HepG2 (cell line): ENCODE data around the gene WWTR1. TPM values are rescaled to one million over a fixed set of nuclear protein-coding genes. Genes with fewer than 3 reads are reported as not detected.

Experiments
- ERF ChIP-seq: IDR thresholded peaks from 2 replicates; pipeline ENCODE4 v1.6.1; 2018; ENCODE audit warnings: missing biosample characterization, missing genetic modification reagents
- JUND ChIP-seq: sonication (generic); formaldehyde crosslinking; IDR thresholded peaks from 2 replicates; pipeline ENCODE4 v1.8.0; 2022; ENCODE audit warnings: mild to moderate bottlenecking, missing genetic modification reagents
- PRMT3 ChIP-seq: sonication (generic); formaldehyde crosslinking; IDR thresholded peaks from 2 replicates; pipeline ENCODE4 v1.8.1; 2022; ENCODE audit warnings: low read depth, mild to moderate bottlenecking, moderate library complexity, missing genetic modification reagents, borderline replicate concordance
- SNAPC2 ChIP-seq: sonication (generic); formaldehyde crosslinking; IDR thresholded peaks from 2 replicates; pipeline ENCODE4 v1.8.1; 2022; ENCODE audit warnings: mild to moderate bottlenecking, missing genetic modification reagents
- XBP1 ChIP-seq: sonication (generic); formaldehyde crosslinking; IDR thresholded peaks from 2 replicates; pipeline ENCODE4 v1.5.0; 2020; ENCODE audit warnings: missing genetic modification reagents
- ZBTB40 ChIP-seq, 2 experiments: fragments of 450-650 bp in 1 of 2; sonication (generic) in 1 of 2; formaldehyde crosslinking in 1 of 2; IDR thresholded peaks; 2 replicates each; pipeline versions ENCODE4 v1.6.1 to v1.8.0; 2016 to 2022; ENCODE audit warnings: antibody characterized with exemption in 1 of 2, mild to moderate bottlenecking in 1 of 2, missing genetic modification reagents in 1 of 2
- ZNF703 ChIP-seq: sonication (generic); formaldehyde crosslinking; IDR thresholded peaks from 2 replicates; pipeline ENCODE4 v1.5.1; 2020; ENCODE audit warnings: missing genetic modification reagents, mild to moderate bottlenecking, moderate library complexity, borderline replicate concordance
- ZNF737 ChIP-seq: sonication (generic); formaldehyde crosslinking; IDR thresholded peaks from 2 replicates; pipeline ENCODE4 v1.5.0; 2020; ENCODE audit warnings: missing genetic modification reagents, mild to moderate bottlenecking, borderline replicate concordance
- ZNF75D ChIP-seq: sonication (generic); formaldehyde crosslinking; IDR thresholded peaks from 2 replicates; pipeline ENCODE4 v1.8.1; 2023; ENCODE audit warnings: missing genetic modification reagents, mild to moderate bottlenecking, borderline replicate concordance
- polyA plus RNA-seq, 8 experiments: library from polyadenylated mRNA; depleted of rRNA in 3 of 8; stranded (reverse) in 7 of 8; unstranded in 1 of 8; fragments of >200 nt; fragmentation: Illumina TruSeq in 4 of 8; extraction: Trizol in 4 of 8; gene quantifications; 2 replicates each; pipeline versions ENCODE4 v1.2.1 to v1.2.3, GENCODE V29; 2011 to 2016; ENCODE audit warnings: low read depth in 4 of 8, missing spikeins in 1 of 8, mixed read lengths in 1 of 8; ENCODE audit not compliant: insufficient read depth in 1 of 8
- total RNA-seq, 5 experiments: library from RNA; depleted of rRNA; stranded (reverse); fragments of >200 nt; fragmentation: Illumina TruSeq; extraction: Trizol; gene quantifications; 2 replicates each; pipeline ENCODE4 v1.2.3, GENCODE V29; 2016; ENCODE audit warnings: low read depth in 1 of 5
- TF ChIP-seq, protein P1 (sequence below): sonication (generic); formaldehyde crosslinking; IDR thresholded peaks from 2 replicates; pipeline ENCODE4 v1.9.0; 2021; ENCODE audit warnings: missing genetic modification reagents, borderline replicate concordance
- TF ChIP-seq, protein P2 (sequence below): sonication (generic); formaldehyde crosslinking; IDR thresholded peaks from 2 replicates; pipeline ENCODE4 v1.8.1; 2022; ENCODE audit warnings: low read depth, mild to moderate bottlenecking, missing genetic modification reagents
- TF ChIP-seq, protein P3 (sequence below): IDR thresholded peaks from 2 replicates; pipeline ENCODE4 v1.6.1; 2016; ENCODE audit warnings: low read depth, control low read depth

WWTR1 gene
- total and polyA plus RNA-seq, 2 of the 13 experiments (the other 11 are each of a cell fraction or from before 2014, with no cell fraction given), result 19.7 to 139 TPM

DNA sequence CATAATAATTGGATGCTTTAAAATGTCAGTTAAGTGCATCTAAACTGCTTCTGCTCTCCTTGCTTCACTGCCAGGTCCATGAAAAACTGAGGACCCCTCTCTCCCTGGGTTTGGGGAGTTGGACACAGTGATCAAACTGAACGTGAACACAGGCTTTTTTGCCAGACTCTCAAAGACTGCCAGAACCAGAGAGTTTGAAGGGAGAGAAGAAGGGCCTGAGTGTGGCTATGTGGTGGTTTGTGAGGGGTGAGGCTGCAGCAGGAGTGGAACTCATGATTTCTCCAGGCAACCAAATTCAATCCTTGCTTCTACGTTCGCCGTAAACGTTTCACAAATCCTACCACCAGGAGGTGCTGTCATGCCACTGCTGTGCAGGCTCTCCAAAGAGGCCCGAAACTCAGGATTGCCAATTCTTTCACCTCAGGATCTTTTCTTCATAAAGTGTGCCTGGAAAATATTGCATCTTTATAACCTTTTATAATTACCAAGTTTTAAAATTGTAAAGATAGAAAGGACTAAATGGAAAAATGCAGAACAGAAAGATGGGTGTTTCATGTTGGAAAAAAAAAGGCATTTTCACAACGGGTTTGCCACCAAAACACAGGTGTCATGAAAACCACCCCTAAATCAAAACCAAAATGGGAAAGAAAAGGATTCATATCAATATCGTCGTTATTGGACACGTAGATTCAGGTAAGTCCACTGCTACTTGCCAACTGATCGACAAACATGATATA lies 163.6 kb downstream of the WWTR1 start (continued):
- TF ChIP-seq SNAPC2, result no peak
- TF ChIP-seq ZNF75D (CRISPR knock-in tag), result no peak
- peak; percentile 3; the same call in 1 of the 2 replicates for TF ChIP-seq ERF
- TF ChIP-seq XBP1 (CRISPR knock-in tag), result no peak
- TF ChIP-seq JUND (CRISPR knock-in tag), result no peak
- no peak for TF ChIP-seq ZBTB40 (IDR thresholded peaks at IDR 0.05)
- no peak for TF ChIP-seq ZBTB40 (CRISPR knock-in tag; IDR thresholded peaks at IDR 0.05)
- no peak for TF ChIP-seq ZNF703 (CRISPR knock-in tag)
- TF ChIP-seq, protein P1, sequence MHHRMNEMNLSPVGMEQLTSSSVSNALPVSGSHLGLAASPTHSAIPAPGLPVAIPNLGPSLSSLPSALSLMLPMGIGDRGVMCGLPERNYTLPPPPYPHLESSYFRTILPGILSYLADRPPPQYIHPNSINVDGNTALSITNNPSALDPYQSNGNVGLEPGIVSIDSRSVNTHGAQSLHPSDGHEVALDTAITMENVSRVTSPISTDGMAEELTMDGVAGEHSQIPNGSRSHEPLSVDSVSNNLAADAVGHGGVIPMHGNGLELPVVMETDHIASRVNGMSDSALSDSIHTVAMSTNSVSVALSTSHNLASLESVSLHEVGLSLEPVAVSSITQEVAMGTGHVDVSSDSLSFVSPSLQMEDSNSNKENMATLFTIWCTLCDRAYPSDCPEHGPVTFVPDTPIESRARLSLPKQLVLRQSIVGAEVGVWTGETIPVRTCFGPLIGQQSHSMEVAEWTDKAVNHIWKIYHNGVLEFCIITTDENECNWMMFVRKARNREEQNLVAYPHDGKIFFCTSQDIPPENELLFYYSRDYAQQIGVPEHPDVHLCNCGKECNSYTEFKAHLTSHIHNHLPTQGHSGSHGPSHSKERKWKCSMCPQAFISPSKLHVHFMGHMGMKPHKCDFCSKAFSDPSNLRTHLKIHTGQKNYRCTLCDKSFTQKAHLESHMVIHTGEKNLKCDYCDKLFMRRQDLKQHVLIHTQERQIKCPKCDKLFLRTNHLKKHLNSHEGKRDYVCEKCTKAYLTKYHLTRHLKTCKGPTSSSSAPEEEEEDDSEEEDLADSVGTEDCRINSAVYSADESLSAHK (CRISPR knock-in tag), result no peak
- TF ChIP-seq ZNF737 (CRISPR knock-in tag), result no peak
- TF ChIP-seq, protein P2, sequence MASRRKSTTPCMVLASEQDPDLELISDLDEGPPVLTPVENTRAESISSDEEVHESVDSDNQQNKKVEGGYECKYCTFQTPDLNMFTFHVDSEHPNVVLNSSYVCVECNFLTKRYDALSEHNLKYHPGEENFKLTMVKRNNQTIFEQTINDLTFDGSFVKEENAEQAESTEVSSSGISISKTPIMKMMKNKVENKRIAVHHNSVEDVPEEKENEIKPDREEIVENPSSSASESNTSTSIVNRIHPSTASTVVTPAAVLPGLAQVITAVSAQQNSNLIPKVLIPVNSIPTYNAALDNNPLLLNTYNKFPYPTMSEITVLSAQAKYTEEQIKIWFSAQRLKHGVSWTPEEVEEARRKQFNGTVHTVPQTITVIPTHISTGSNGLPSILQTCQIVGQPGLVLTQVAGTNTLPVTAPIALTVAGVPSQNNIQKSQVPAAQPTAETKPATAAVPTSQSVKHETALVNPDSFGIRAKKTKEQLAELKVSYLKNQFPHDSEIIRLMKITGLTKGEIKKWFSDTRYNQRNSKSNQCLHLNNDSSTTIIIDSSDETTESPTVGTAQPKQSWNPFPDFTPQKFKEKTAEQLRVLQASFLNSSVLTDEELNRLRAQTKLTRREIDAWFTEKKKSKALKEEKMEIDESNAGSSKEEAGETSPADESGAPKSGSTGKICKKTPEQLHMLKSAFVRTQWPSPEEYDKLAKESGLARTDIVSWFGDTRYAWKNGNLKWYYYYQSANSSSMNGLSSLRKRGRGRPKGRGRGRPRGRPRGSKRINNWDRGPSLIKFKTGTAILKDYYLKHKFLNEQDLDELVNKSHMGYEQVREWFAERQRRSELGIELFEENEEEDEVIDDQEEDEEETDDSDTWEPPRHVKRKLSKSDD (CRISPR knock-in tag), result no peak
- no peak for TF ChIP-seq PRMT3 (CRISPR knock-in tag)
- TF ChIP-seq, protein P3, sequence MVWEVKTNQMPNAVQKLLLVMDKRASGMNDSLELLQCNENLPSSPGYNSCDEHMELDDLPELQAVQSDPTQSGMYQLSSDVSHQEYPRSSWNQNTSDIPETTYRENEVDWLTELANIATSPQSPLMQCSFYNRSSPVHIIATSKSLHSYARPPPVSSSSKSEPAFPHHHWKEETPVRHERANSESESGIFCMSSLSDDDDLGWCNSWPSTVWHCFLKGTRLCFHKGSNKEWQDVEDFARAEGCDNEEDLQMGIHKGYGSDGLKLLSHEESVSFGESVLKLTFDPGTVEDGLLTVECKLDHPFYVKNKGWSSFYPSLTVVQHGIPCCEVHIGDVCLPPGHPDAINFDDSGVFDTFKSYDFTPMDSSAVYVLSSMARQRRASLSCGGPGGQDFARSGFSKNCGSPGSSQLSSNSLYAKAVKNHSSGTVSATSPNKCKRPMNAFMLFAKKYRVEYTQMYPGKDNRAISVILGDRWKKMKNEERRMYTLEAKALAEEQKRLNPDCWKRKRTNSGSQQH (CRISPR knock-in tag), result no peak
